Gastrocnemius medialis (tissue), 4 donors: ENCODE data around the gene BPIFB2. TPM values are rescaled to one million over a fixed set of nuclear protein-coding genes. Genes with fewer than 3 reads are reported as not detected.

Experiments used
- ATAC-seq, 2 donors: fragments of 150-250 bp; one replicate each; pipeline ENCODE4 v1.9.1; 2016
- DNase-seq, 2 donors: peaks; one replicate each; pipeline ENCODE4 v3.0.0-alpha.2; 2019
- H3K27ac ChIP-seq, 4 donors: fragments of 200-600 bp; sonication (generic); 1 replicate in 1 of 4; 2 replicates in 3 of 4; pipeline ENCODE4 v1.5.1; 2016 to 2018; ENCODE audit warnings: mild to moderate bottlenecking in 2 of 4, moderate library complexity in 1 of 4
- H3K27me3 ChIP-seq, 3 donors: fragments of 200-600 bp; sonication (generic) in 2 of 3; 1 replicate in 1 of 3; 2 replicates in 2 of 3; pipeline versions ENCODE4 v1.5.1 to v1.6.0; 2016 to 2019; ENCODE audit warnings: mild to moderate bottlenecking in 1 of 3, moderate library complexity in 1 of 3
- H3K36me3 ChIP-seq, 2 donors: fragments of 200-600 bp; sonication (generic) in 1 of 2; one replicate each; pipeline ENCODE4 v1.5.1; 2017 to 2018
- H3K4me1 ChIP-seq, 2 donors: fragments of 200-600 bp; sonication (generic) in 1 of 2; one replicate each; pipeline ENCODE4 v1.5.1; 2016 to 2017; ENCODE audit warnings: mild to moderate bottlenecking in 2 of 2
- H3K4me3 ChIP-seq, 4 donors: fragments of 200-600 bp; sonication (generic) in 3 of 4; 1 replicate in 1 of 4; 2 replicates in 3 of 4; pipeline ENCODE4 v1.5.1; 2016 to 2019; ENCODE audit warnings: mild to moderate bottlenecking in 2 of 4
- H3K9me3 ChIP-seq, 3 donors: fragments of 200-600 bp; sonication (generic) in 2 of 3; 1 replicate in 1 of 3; 2 replicates in 2 of 3; pipeline ENCODE4 v1.5.1; 2016 to 2019
- CTCF ChIP-seq, 5 experiments: fragments of 450-650 bp in 3 of 5; fragments of 200-600 bp in 2 of 5; sonication (generic) in 2 of 5; IDR thresholded peaks in 4 of 5; conservative IDR thresholded peaks in 1 of 5; 1 replicate in 4 of 5; 2 replicates in 1 of 5; pipeline ENCODE4 v1.5.1; 2016 to 2019; ENCODE audit warnings: antibody characterized with exemption in 5 of 5, mild to moderate bottlenecking in 3 of 5, moderate library complexity in 3 of 5
- POLR2A ChIP-seq, 2 donors: fragments of 450-650 bp; IDR thresholded peaks; one replicate each; pipeline ENCODE4 v1.6.1; 2017; ENCODE audit warnings: antibody characterized with exemption in 2 of 2, mild to moderate bottlenecking in 2 of 2, moderate library complexity in 2 of 2
- in situ Hi-C, 4 donors: fragments of 200-750 bp; cut with MboI; loops; one replicate each; pipeline versions ENCODE4 v1.15.0 to v1.8.0; 2017; ENCODE audit warnings: low sequenced_read_pairs in 4 of 4
- intact Hi-C: fragments of 100-400 bp; cut with DNase I; formaldehyde crosslinking; loops from one replicate; pipeline ENCODE4 v1.15.1; 2023; ENCODE audit warnings: low total_unique reads
- total RNA-seq, 4 donors: library from RNA; depleted of rRNA; stranded (reverse); fragments of >200 nt; gene quantifications; one replicate each; pipeline versions ENCODE4 v1.1.0 to v1.2.3, GENCODE V29; 2016

Gene BPIFB2
- total RNA-seq, 4 donors from 2014 or later, result not detected

- Histone ChIP-seq H3K27me3 (peaks cover 0 to 5% (median 0%) of the 10 kb centered on the region in 3 donors), H3K27ac (no peak overlapping the region), H3K4me1 (no peaks in the 10 kb centered on the region), H3K9me3 (no peaks in the 10 kb centered on the region), H3K36me3 (no peaks in the 10 kb centered on the region), H3K4me3 (no peak overlapping the region)
- TF ChIP-seq POLR2A (IDR thresholded peaks at IDR 0.05) (no peak), CTCF (IDR thresholded peaks at IDR 0.05 in 4 of 5, conservative IDR thresholded peaks at IDR 0.05 in 1 of 5) (no peak)
- intact Hi-C loops, result no loop called here
- in situ Hi-C loops, result no loop called here
- ATAC-seq, result no peak
- DNase-seq, result no peak
These were observed 42.4 kb upstream of the BPIFB2 start for GRCh38 chr20:32965115-32965514.

GRCh38 chr20:32965581-32966373, 41.7 kb upstream of the BPIFB2 start:
- in situ Hi-C loops (no loop called here), intact Hi-C loops (no loop called here)
- no peaks in the 10 kb centered on the region for H3K9me3 ChIP-seq
- ATAC-seq (no peak), DNase-seq (no peak)
- peaks cover 0 to 5% (median 0%) of the 10 kb centered on the region in 3 donors for H3K27me3 ChIP-seq
- no peaks in the 10 kb centered on the region for H3K36me3 ChIP-seq
- H3K4me3 ChIP-seq, result no peak overlapping the region
- no peaks in the 10 kb centered on the region for H3K4me1 ChIP-seq
- TF ChIP-seq CTCF (IDR thresholded peaks at IDR 0.05 in 4 of 5, conservative IDR thresholded peaks at IDR 0.05 in 1 of 5) (no peak), POLR2A (IDR thresholded peaks at IDR 0.05) (no peak)
- no peak overlapping the region for H3K27ac ChIP-seq

- Histone ChIP-seq H3K27me3 (peaks cover 0 to 5% (median 0%) of the 10 kb centered on the region in 3 donors), H3K4me1 (no peaks in the 10 kb centered on the region), H3K9me3 (no peaks in the 10 kb centered on the region), H3K27ac (no peak overlapping the region), H3K36me3 (no peaks in the 10 kb centered on the region), H3K4me3 (no peak overlapping the region)
- TF ChIP-seq CTCF (IDR thresholded peaks at IDR 0.05 in 4 of 5, conservative IDR thresholded peaks at IDR 0.05 in 1 of 5) (no peak), POLR2A (IDR thresholded peaks at IDR 0.05) (no peak)
- ATAC-seq (no peak), DNase-seq (no peak)
- intact Hi-C loops, result no loop called here
- in situ Hi-C loops, result no loop called here
These were observed 41.1 kb upstream of the BPIFB2 start for GRCh38 chr20:32966382-32966781.

- TF ChIP-seq CTCF (IDR thresholded peaks at IDR 0.05 in 4 of 5, conservative IDR thresholded peaks at IDR 0.05 in 1 of 5) (no peak), POLR2A (IDR thresholded peaks at IDR 0.05) (no peak)
- in situ Hi-C loops (no loop called here), intact Hi-C loops (no loop called here)
- H3K36me3 ChIP-seq, result no peaks in the 10 kb centered on the region
- no peak overlapping the region for H3K4me3 ChIP-seq
- no peak overlapping the region for H3K27ac ChIP-seq
- DNase-seq (no peak), ATAC-seq (no peak)
- no peaks in the 10 kb centered on the region for H3K4me1 ChIP-seq
- H3K27me3 ChIP-seq, result peaks cover 0 to 5% (median 0%) of the 10 kb centered on the region in 3 donors
- H3K9me3 ChIP-seq, result no peaks in the 10 kb centered on the region
These were observed 40.4 kb upstream of the BPIFB2 start for GRCh38 chr20:32966881-32967781.
